ENCODE results near the gene CRTAC1.

The CRTAC1 gene

GRCh38 chr10:97827702-97828291 is 202.6 kb downstream of the CRTAC1 start:
- no peak for DNase-seq (ENCODE audit: extremely low read depth, low read depth)
- no peak for TF ChIP-seq CTCF (IDR thresholded peaks at IDR 0.05; ENCODE audit: low read depth, low read length, missing control alignments)
- H3K4me3 ChIP-seq (replicated peaks; ENCODE audit: low read depth, low read length), result no peak overlapping the region

GRCh38 chr10:97826892-97827291 is 203.5 kb downstream of the CRTAC1 start:
- no peak overlapping the region for H3K4me3 ChIP-seq (replicated peaks; ENCODE audit: low read depth, low read length)
- no peak for TF ChIP-seq CTCF (IDR thresholded peaks at IDR 0.05; ENCODE audit: low read depth, low read length, missing control alignments)
- DNase-seq (ENCODE audit: extremely low read depth, low read depth), result no peak

GRCh38 chr10:97825020-97825760 is 205.2 kb downstream of the CRTAC1 start:
- DNase-seq (ENCODE audit: extremely low read depth, low read depth), result no peak
- no peak overlapping the region for H3K4me3 ChIP-seq (replicated peaks; ENCODE audit: low read depth, low read length)
- TF ChIP-seq CTCF (IDR thresholded peaks at IDR 0.05; ENCODE audit: low read depth, low read length, missing control alignments), result no peak

- DNase-seq (ENCODE audit: extremely low read depth, low read depth), result no peak
- TF ChIP-seq CTCF (IDR thresholded peaks at IDR 0.05; ENCODE audit: low read depth, low read length, missing control alignments), result no peak
Measured at GRCh38 chr10:97823734-97824133, 206.7 kb downstream of the CRTAC1 start.

GRCh38 chr10:97822261-97822687 is 208.1 kb downstream of the CRTAC1 start:
- no peak for TF ChIP-seq CTCF (IDR thresholded peaks at IDR 0.05; ENCODE audit: low read depth, low read length, missing control alignments)
- H3K4me3 ChIP-seq (replicated peaks; ENCODE audit: low read depth, low read length), result no peak overlapping the region
- no peak for DNase-seq (ENCODE audit: extremely low read depth, low read depth)

More at GRCh38 chr10:97823734-97824133, 206.7 kb downstream of the CRTAC1 start:
- H3K4me3 ChIP-seq (replicated peaks; ENCODE audit: low read depth, low read length), result no peak overlapping the region

- DNase-seq (ENCODE audit: extremely low read depth, low read depth), result no peak
- no peak overlapping the region for H3K4me3 ChIP-seq (replicated peaks; ENCODE audit: low read depth, low read length)
- TF ChIP-seq CTCF (IDR thresholded peaks at IDR 0.05; ENCODE audit: low read depth, low read length, missing control alignments), result no peak
Measured at GRCh38 chr10:97821308-97822038, 208.9 kb downstream of the CRTAC1 start.

All from HFF-Myc (cell line).